PFSK-1 (cell line): Measurements from ENCODE around the gene SYNGR1.

ENCODE experiments used
- FOXP2 ChIP-seq: optimal IDR thresholded peaks from 2 replicates; pipeline ENCODE3; 2011; ENCODE audit warnings: borderline replicate concordance, control low read depth, inconsistent platforms; ENCODE audit not compliant: insufficient read depth; ENCODE audit errors: extremely low read length, extremely low read depth
- POLR2AphosphoS5 ChIP-seq: IDR thresholded peaks from 2 replicates; pipeline ENCODE4 v1.6.1; 2012; ENCODE audit warnings: low read depth, mild to moderate bottlenecking, control low read depth, low read length, moderate library complexity
- SIN3A ChIP-seq: IDR thresholded peaks from 2 replicates; pipeline ENCODE4 v1.6.1; 2012; ENCODE audit warnings: mild to moderate bottlenecking, low read length, moderate library complexity, borderline replicate concordance; ENCODE audit not compliant: insufficient read depth
- TAF1 ChIP-seq: IDR thresholded peaks from 2 replicates; pipeline ENCODE4 v1.6.1; 2012; ENCODE audit warnings: low read length, control low read depth, borderline replicate concordance; ENCODE audit not compliant: insufficient read depth
- TF ChIP-seq, protein P1 (sequence below), 2 experiments: IDR thresholded peaks; 2 replicates each; pipeline versions ENCODE4 v1.6.1 to v1.8.0; 2011 to 2012; ENCODE audit warnings: low read depth in 2 of 2, low read length in 2 of 2, control low read depth in 1 of 2, inconsistent platforms in 1 of 2, mild to moderate bottlenecking in 1 of 2, moderate library complexity in 1 of 2; ENCODE audit not compliant: insufficient read depth in 1 of 2

The SYNGR1 gene

DNA sequence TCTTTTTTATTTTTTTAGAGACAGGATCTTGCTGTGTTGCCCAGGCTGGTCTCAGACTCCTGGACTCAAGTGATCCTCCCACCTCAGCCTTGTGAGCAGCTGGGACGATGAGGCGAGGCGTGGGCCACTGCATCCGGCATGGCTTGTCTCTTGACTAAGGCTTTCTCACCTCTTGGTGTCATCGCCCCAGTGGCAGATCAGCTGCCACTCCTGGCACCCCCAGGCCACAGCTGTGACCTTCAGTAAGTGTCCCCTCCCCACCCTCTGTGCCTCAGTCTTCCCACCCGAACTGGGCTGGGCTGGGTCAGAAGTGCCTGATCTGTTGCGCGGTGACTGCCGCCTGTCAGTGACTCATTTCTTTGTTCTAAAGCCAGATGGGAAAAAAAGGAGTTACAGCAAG lies 3.6 kb downstream of the SYNGR1 start:
- no peak for TF ChIP-seq FOXP2
- TF ChIP-seq TAF1: no peak
- TF ChIP-seq POLR2AphosphoS5: no peak
- TF ChIP-seq, protein P1, sequence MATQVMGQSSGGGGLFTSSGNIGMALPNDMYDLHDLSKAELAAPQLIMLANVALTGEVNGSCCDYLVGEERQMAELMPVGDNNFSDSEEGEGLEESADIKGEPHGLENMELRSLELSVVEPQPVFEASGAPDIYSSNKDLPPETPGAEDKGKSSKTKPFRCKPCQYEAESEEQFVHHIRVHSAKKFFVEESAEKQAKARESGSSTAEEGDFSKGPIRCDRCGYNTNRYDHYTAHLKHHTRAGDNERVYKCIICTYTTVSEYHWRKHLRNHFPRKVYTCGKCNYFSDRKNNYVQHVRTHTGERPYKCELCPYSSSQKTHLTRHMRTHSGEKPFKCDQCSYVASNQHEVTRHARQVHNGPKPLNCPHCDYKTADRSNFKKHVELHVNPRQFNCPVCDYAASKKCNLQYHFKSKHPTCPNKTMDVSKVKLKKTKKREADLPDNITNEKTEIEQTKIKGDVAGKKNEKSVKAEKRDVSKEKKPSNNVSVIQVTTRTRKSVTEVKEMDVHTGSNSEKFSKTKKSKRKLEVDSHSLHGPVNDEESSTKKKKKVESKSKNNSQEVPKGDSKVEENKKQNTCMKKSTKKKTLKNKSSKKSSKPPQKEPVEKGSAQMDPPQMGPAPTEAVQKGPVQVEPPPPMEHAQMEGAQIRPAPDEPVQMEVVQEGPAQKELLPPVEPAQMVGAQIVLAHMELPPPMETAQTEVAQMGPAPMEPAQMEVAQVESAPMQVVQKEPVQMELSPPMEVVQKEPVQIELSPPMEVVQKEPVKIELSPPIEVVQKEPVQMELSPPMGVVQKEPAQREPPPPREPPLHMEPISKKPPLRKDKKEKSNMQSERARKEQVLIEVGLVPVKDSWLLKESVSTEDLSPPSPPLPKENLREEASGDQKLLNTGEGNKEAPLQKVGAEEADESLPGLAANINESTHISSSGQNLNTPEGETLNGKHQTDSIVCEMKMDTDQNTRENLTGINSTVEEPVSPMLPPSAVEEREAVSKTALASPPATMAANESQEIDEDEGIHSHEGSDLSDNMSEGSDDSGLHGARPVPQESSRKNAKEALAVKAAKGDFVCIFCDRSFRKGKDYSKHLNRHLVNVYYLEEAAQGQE (IDR thresholded peaks at IDR 0.05; ENCODE audit: insufficient read depth in 1 of 2, low read depth in 2 of 2, low read length in 2 of 2): no peak
- TF ChIP-seq SIN3A: no peak

DNA sequence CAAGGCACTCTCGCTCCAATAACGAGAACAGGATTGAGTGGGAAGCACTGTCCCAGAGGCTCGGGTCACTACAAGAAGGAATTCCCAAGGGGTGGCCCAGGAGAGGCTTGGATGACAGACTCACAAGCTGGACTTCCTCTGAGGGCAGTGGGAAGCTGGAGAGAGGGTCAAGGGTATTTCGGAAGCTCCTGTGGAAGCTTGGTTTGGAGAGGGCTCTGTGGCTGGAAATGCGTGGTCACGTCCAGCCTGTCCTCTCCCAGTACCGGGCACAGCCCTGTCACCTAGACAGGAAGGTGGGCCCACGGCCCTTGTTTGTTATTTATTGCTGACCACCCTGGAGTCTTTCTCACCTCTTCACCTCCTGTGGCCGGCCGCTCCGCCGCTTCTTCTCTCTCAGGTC lies 5.3 kb downstream of the SYNGR1 start:
- TF ChIP-seq POLR2AphosphoS5 (no peak), SIN3A (no peak), TAF1 (no peak), FOXP2 (no peak)
- TF ChIP-seq, protein P1 (IDR thresholded peaks at IDR 0.05; ENCODE audit: insufficient read depth in 1 of 2, low read depth in 2 of 2, low read length in 2 of 2): no peak

DNA sequence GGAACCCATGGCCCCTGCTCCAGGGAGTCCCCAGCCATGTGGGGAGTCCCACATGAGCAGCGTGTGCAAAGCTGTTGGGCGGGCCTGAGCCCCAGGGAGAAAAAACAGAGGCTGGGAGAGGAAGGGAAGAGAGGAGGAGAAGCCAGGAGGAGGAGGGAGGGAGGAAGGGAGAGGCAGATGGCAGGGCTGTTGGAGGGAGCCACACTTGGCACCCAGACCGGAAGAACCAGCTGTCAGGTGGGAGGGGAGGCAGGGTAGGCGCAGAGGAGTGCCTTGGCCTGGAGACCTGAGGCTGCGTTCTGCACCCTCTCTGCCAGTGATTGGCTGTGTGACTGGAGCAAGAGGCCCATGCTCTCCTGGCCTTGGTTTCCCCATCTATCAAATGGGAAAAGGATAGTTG lies 6.7 kb downstream of the SYNGR1 start:
- TF ChIP-seq TAF1 (no peak), POLR2AphosphoS5 (no peak)

DNA sequence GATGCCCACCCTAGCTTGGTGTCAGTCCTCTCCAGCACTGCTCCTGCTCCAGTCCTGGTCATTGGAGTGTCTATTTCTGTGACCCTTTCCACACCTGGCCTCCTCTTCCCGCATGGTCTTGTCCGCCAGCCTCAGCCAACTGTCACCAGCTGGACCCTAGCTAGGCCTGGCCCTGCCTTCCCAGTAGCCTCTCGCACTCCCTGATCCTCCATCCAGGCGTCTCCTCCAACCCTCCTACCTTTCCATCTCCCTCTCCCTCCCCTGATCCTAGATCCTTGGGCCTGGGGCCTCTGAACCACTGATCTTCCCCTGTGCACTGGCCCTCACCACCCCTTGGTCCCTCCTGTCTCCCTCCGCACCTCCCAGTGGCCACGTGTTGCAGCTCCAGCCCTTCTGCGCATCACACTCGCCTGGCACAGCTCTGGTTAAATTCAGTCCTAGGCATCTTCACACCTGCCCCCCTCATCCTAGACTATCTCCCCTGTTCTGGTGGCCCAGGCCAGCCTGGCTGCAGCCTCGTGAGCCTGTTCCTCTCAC lies 9.9 kb downstream of the SYNGR1 start:
- no peak for TF ChIP-seq FOXP2
- TF ChIP-seq SIN3A: no peak
- TF ChIP-seq, protein P1 (IDR thresholded peaks at IDR 0.05; ENCODE audit: insufficient read depth in 1 of 2, low read depth in 2 of 2, low read length in 2 of 2): no peak
- no peak for TF ChIP-seq TAF1
- no peak for TF ChIP-seq POLR2AphosphoS5

DNA sequence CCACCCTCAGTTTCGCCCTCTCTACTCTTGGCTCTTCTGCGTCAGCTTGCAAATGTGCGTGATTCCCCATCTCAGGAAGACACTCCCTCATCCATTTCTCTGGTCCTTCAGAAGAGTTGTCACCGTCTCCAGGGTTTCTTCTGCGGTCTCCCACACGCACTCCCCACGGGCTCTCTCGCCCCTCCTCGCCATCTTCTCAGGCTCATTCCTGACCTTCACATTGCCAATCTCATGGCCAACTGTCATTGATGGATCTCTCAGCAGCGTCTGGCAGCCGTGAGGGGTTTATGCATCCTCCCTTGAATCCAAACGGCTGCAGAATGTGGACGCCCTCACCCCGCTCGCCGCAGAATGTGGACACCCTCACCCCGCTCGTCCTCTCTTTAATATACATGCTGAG lies 10.5 kb downstream of the SYNGR1 start:
- TF ChIP-seq POLR2AphosphoS5: no peak
- TF ChIP-seq TAF1: no peak
- TF ChIP-seq, protein P1 (IDR thresholded peaks at IDR 0.05; ENCODE audit: insufficient read depth in 1 of 2, low read depth in 2 of 2, low read length in 2 of 2): no peak
- TF ChIP-seq FOXP2: no peak
- TF ChIP-seq SIN3A: no peak
